Neural cell (in vitro differentiated cells): ENCODE results near the gene RSRC1. TPM values are rescaled to one million over a fixed set of nuclear protein-coding genes. Genes with fewer than 3 reads are reported as not detected.

Source experiments
- H2AFZ ChIP-seq: fragments of 200-600, 300-800 bp; sonication (generic), shearing (Covaris generic); 2 replicates; pipeline ENCODE4 v1.6.0; 2014; ENCODE audit warnings: low read depth, mild to moderate bottlenecking, antibody characterized with exemption, low read length, moderate library complexity
- H3F3A ChIP-seq: fragments of 200-600 bp; shearing (Covaris generic); 2 replicates; pipeline ENCODE4 v1.6.1; 2016; ENCODE audit warnings: mild to moderate bottlenecking, moderate library complexity, mixed read lengths, antibody characterized with exemption, low read length; ENCODE audit not compliant: insufficient read depth, poor library complexity, severe bottlenecking
- H3K27ac ChIP-seq: fragments of 200-600, 300-800 bp; sonication (generic), shearing (Covaris generic); 2 replicates; pipeline ENCODE4 v1.5.1; 2014; ENCODE audit warnings: mild to moderate bottlenecking, low read length, moderate library complexity
- H3K27me3 ChIP-seq: fragments of 300-800, 200-600 bp; sonication (generic), shearing (Covaris generic); 2 replicates; pipeline ENCODE4 v1.6.0; 2014; ENCODE audit warnings: mild to moderate bottlenecking, low read depth, low read length, moderate library complexity; ENCODE audit not compliant: insufficient read depth
- H3K36me3 ChIP-seq: fragments of 300-800, 200-600 bp; sonication (generic), shearing (Covaris generic); 2 replicates; pipeline ENCODE4 v1.5.1; 2014; ENCODE audit warnings: mild to moderate bottlenecking, antibody characterized with exemption, low read length, moderate library complexity; ENCODE audit not compliant: insufficient read depth
- H3K4me2 ChIP-seq: fragments of 300-800, 200-600 bp; sonication (generic), shearing (Covaris generic); 2 replicates; pipeline ENCODE4 v1.6.0; 2014; ENCODE audit warnings: mild to moderate bottlenecking, low read length
- H3K4me3 ChIP-seq: fragments of 300-800, 200-600 bp; sonication (generic), shearing (Covaris generic); 2 replicates; pipeline ENCODE4 v1.5.1; 2014; ENCODE audit warnings: mild to moderate bottlenecking, low read length, moderate library complexity
- H3K79me2 ChIP-seq: fragments of 200-600 bp; shearing (Covaris generic); replicated peaks from 2 replicates; pipeline ENCODE4 v1.6.0; 2014; ENCODE audit warnings: mild to moderate bottlenecking, low read length, moderate library complexity; ENCODE audit not compliant: insufficient read depth
- H3K9ac ChIP-seq: fragments of 300-800, 200-600 bp; sonication (generic), shearing (Covaris generic); 2 replicates; pipeline ENCODE4 v1.6.1; 2016; ENCODE audit warnings: mild to moderate bottlenecking, low read length, mixed read lengths
- H3K9me2 ChIP-seq: fragments of 200-600 bp; shearing (Covaris generic); 2 replicates; pipeline ENCODE4 v1.6.1; 2016; ENCODE audit warnings: mild to moderate bottlenecking, low read length, mixed read lengths; ENCODE audit not compliant: insufficient read depth
- H3K9me3 ChIP-seq: fragments of 200-600, 300-800 bp; sonication (generic), shearing (Covaris generic); 2 replicates; pipeline ENCODE4 v1.6.1; 2016; ENCODE audit warnings: mild to moderate bottlenecking, mixed run types, low read length, moderate library complexity, mixed read lengths
- H4K20me1 ChIP-seq: fragments of 200-600 bp; shearing (Covaris generic); 2 replicates; pipeline ENCODE4 v1.6.1; 2016; ENCODE audit warnings: mild to moderate bottlenecking, mixed run types; ENCODE audit not compliant: insufficient read depth
- CTCF ChIP-seq: fragments of 450-650 bp; IDR thresholded peaks from 2 replicates; pipeline ENCODE4 v1.5.1; 2014; ENCODE audit warnings: antibody characterized with exemption, mild to moderate bottlenecking, moderate library complexity; ENCODE audit not compliant: poor library complexity, severe bottlenecking
- EP300 ChIP-seq: fragments of 450-650 bp; conservative IDR thresholded peaks from 2 replicates; pipeline ENCODE4 v1.6.1; 2014; ENCODE audit warnings: antibody characterized with exemption, mild to moderate bottlenecking, moderate library complexity; ENCODE audit not compliant: poor library complexity, severe bottlenecking
- EZH2 ChIP-seq: fragments of 200-600, 300-800 bp; shearing (Covaris generic), sonication (generic); IDR thresholded peaks from 2 replicates; pipeline ENCODE4 v1.6.1; 2014; ENCODE audit warnings: antibody characterized with exemption, low read length, borderline replicate concordance, mild to moderate bottlenecking; ENCODE audit not compliant: insufficient read depth, poor library complexity, severe bottlenecking
- MXI1 ChIP-seq: fragments of 450-650 bp; conservative IDR thresholded peaks from 2 replicates; pipeline ENCODE4 v1.6.1; 2014; ENCODE audit warnings: antibody characterized with exemption, mild to moderate bottlenecking; ENCODE audit not compliant: poor library complexity, severe bottlenecking
- POLR2AphosphoS5 ChIP-seq: IDR thresholded peaks from 2 replicates; pipeline ENCODE4 v1.6.1; 2012
- RAD21 ChIP-seq: fragments of 450-650 bp; conservative IDR thresholded peaks from 2 replicates; pipeline ENCODE4 v1.6.1; 2014; ENCODE audit warnings: antibody characterized with exemption, mild to moderate bottlenecking, moderate library complexity
- REST ChIP-seq: IDR thresholded peaks from 2 replicates; pipeline ENCODE4 v1.6.1; 2012; ENCODE audit warnings: borderline replicate concordance
- SMC3 ChIP-seq: fragments of 450-650 bp; conservative IDR thresholded peaks from 2 replicates; pipeline ENCODE4 v1.6.1; 2014; ENCODE audit warnings: antibody characterized with exemption, mild to moderate bottlenecking, moderate library complexity; ENCODE audit not compliant: poor library complexity
- TAF1 ChIP-seq: IDR thresholded peaks from 2 replicates; pipeline ENCODE4 v1.6.1; 2012; ENCODE audit warnings: low read depth
- polyA plus RNA-seq: library from polyadenylated mRNA; depleted of rRNA; stranded (reverse); fragments of >200 nt; gene quantifications from 2 replicates; pipeline ENCODE4 v1.2.3, GENCODE V29; 2014

Gene RSRC1
- polyA plus RNA-seq, 1 donor from 2014 or later = 28.1 TPM

GRCh38 chr3:158086361-158086760 is 23.5 kb upstream of the RSRC1 start:
- Histone ChIP-seq H3K79me2 (no peaks in the 10 kb centered on the region), H4K20me1 (no peaks in the 10 kb centered on the region), H2AFZ (no peak overlapping the region), H3K27ac (no peak overlapping the region), H3F3A (no peaks in the 10 kb centered on the region), H3K9me2 (no peaks in the 10 kb centered on the region), H3K4me2 (no peak overlapping the region), H3K4me3 (no peak overlapping the region), H3K9ac (no peak overlapping the region), H3K36me3 (no peaks in the 10 kb centered on the region), H3K27me3 (peaks cover 22% of the 10 kb centered on the region), H3K9me3 (no peaks in the 10 kb centered on the region)
- TF ChIP-seq RAD21 (no peak), MXI1 (no peak), REST (no peak), EP300 (no peak), POLR2AphosphoS5 (no peak), SMC3 (no peak), CTCF (no peak), TAF1 (no peak), EZH2 (no peak)

GRCh38 chr3:158086776-158087175 is 23.1 kb upstream of the RSRC1 start:
- Histone ChIP-seq H4K20me1 (no peaks in the 10 kb centered on the region), H3K9ac (no peak overlapping the region), H3K9me3 (no peaks in the 10 kb centered on the region)

More at GRCh38 chr3:158086776-158087175, 23.1 kb upstream of the RSRC1 start:
- no peak overlapping the region for H3K4me3 ChIP-seq
- no peaks in the 10 kb centered on the region for H3K9me2 ChIP-seq
- TF ChIP-seq CTCF (no peak), POLR2AphosphoS5 (no peak), REST (no peak), RAD21 (no peak), TAF1 (no peak), MXI1 (no peak), EP300 (no peak), SMC3 (no peak), EZH2 (no peak)
- no peaks in the 10 kb centered on the region for H3F3A ChIP-seq
- H3K27me3 ChIP-seq = peaks cover 26% of the 10 kb centered on the region
- no peak overlapping the region for H3K4me2 ChIP-seq
- H2AFZ ChIP-seq = no peak overlapping the region
- H3K79me2 ChIP-seq = no peaks in the 10 kb centered on the region
- H3K36me3 ChIP-seq = no peaks in the 10 kb centered on the region
- H3K27ac ChIP-seq = no peak overlapping the region
